GM13977 (cell line): ENCODE measurements around the gene MMP21.

Source experiments
- DNase-seq: peaks from one replicate; pipeline ENCODE4 v3.0.0; 2012; ENCODE audit warnings: low spot score
- CTCF ChIP-seq: IDR thresholded peaks from 2 replicates; pipeline ENCODE4 v1.5.1; 2012; ENCODE audit warnings: mild to moderate bottlenecking, control low read depth; ENCODE audit not compliant: insufficient read depth; ENCODE audit errors: extremely low read depth, missing control alignments
- in situ Hi-C: fragments of 300-500 bp; cut with MboI; formaldehyde crosslinking; loops from one replicate; pipeline ENCODE4 v1.12.0; 2022; ENCODE audit warnings: low sequenced_read_pairs, low pct_unique_long_range_greater_than_20kb, mixed read lengths, inconsistent platforms; ENCODE audit not compliant: unreplicated experiment

The MMP21 gene

GRCh38 chr10:125816548-125816947, 40.9 kb upstream of the MMP21 start:
- in situ Hi-C loops: no loop called here
- TF ChIP-seq CTCF: no peak
- DNase-seq: no peak

DNA sequence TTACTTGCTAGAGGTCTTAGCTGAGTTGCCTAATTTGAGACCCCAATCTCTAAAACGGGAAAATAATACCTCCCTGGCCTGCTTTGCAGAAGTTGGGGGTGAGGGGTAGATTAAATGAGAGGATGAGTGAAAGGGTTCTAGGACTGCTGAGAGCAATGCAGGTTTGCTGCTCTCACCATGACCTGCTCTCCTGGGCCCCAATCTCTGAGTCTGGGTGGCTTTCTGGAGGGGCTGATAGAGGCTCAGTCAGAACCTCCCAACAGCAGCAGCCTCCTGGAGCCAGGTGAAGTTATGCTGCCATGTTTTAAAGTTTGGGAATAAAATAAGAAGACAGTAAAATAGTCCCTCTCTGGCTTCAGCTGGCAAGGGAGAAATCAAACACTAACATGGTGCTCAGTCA, 40.1 kb upstream of the MMP21 start:
- no peak for DNase-seq
- in situ Hi-C loops: no loop called here
- no peak for TF ChIP-seq CTCF

- no peak for TF ChIP-seq CTCF
- no peak for DNase-seq
- in situ Hi-C loops: no loop called here
Observed at GRCh38 chr10:125812128-125812750, 36.6 kb upstream of the MMP21 start.

DNA sequence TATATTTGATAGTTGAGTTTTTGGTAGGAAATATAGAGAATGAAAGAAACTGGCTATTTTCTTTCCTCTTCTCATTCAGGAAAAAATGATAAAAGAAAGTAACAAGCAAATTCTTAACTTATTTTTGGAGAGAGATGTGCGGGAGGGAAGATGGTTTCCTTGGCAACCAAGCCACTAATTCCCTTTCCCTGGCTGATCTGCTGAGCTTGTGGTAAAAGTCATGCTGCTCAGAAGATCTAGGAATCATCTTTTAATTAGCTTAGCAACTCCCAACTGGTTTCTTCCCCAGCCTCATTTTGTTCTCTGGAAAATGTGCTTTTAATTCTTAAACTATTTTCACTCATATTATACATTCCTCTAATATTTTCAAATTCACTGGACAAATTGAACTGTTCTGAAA, 35.6 kb upstream of the MMP21 start:
- no peak for DNase-seq
- no peak for TF ChIP-seq CTCF
- in situ Hi-C loops: no loop called here

DNA sequence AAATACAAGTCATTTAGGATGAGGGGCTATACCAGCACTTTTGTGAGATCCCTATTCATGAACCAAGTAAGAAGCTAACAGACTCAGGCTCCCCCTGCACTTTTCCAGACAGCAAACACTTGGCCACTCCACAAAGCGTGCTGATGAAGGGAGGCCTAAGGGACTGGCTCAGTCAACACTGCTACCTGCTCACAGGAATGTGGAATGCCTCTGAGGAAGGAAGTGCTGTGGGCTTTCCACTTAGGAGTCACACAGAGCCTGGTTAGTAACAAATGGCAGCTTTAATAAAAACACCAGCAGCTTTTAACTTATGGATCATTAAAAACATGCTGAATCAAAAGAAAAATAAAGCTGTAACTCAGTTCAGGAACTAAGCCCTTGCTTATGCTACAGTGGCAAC, 32.4 kb upstream of the MMP21 start:
- TF ChIP-seq CTCF: no peak
- in situ Hi-C loops: no loop called here
- DNase-seq: no peak

DNA sequence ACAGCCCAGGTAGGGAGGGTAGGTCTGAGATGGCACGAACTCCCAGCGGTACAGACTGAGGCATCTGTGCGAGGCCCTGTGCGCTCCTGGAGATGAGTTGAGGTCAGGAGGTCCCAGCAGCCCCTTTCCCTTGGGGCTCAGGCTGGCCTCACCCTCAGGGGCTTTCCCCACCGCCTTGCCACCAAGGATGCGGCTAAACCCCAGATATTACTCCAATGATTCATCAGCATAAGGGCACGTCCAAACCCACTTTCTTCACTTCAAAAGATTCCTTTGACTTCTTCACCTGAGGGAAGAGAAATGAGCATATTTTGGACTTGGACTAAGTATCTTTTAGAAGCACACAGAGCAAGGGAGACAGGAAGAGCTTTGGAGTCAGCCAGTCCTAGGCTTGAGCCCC, 27.1 kb upstream of the MMP21 start:
- in situ Hi-C loops: no loop called here
- no peak for TF ChIP-seq CTCF
- no peak for DNase-seq

DNA sequence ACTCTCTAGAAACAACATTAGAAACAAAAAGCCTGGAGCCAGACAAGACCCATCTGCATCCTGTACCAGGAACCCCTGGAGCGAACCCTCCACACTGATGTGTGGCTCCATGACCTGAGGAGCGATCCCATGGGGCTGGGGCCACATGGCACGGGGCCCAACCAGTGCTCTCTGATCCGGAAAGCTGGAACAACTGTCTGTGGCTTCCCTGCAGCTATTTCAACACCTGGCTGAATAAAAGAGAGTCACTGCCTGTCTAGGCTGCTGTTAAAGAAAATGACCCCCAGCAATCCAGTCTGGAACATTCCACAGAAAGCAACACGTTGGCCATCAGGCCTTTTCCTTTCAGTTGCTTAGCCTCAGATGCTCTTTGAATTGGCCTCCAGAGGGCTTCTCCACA, 26.5 kb upstream of the MMP21 start:
- TF ChIP-seq CTCF: no peak
- no peak for DNase-seq
- in situ Hi-C loops: no loop called here
